Testis (tissue), 2 donors: Measurements from ENCODE around the gene UNC119.

ENCODE experiments used
- POLR2A ChIP-seq: fragments of 450-650 bp; IDR thresholded peaks from one replicate; pipeline ENCODE4 v1.6.1; 2017; ENCODE audit warnings: antibody characterized with exemption, mild to moderate bottlenecking, moderate library complexity
- TF ChIP-seq, protein P1 (sequence below), 3 experiments: fragments of 450-650 bp in 2 of 3; fragments of 200-600 bp in 1 of 3; sonication (generic) in 1 of 3; IDR thresholded peaks; one replicate each; pipeline ENCODE4 v1.5.1; 2016 to 2019; ENCODE audit warnings: antibody characterized with exemption in 3 of 3, mild to moderate bottlenecking in 2 of 3, moderate library complexity in 1 of 3

DNA sequence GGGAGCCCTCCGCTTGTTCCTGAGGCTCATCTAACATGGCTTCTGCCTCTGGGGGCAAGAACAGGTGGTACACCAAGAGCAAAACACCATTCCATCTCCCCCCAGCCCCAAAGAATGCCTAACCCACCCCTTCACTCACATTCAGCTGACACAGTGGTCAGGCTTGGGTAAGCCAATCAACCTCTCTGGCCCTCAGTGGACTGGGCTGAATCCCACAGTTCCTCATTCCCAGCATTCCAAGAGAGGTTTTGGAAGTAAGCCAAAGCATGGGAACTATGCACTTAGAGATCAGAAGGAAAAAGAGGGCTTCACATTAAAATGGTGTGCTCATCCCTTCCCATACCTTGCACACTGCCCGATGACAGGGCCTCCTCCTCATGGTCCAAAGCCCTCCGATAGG is 11.1 kb upstream of the UNC119 start:
- TF ChIP-seq, protein P1, sequence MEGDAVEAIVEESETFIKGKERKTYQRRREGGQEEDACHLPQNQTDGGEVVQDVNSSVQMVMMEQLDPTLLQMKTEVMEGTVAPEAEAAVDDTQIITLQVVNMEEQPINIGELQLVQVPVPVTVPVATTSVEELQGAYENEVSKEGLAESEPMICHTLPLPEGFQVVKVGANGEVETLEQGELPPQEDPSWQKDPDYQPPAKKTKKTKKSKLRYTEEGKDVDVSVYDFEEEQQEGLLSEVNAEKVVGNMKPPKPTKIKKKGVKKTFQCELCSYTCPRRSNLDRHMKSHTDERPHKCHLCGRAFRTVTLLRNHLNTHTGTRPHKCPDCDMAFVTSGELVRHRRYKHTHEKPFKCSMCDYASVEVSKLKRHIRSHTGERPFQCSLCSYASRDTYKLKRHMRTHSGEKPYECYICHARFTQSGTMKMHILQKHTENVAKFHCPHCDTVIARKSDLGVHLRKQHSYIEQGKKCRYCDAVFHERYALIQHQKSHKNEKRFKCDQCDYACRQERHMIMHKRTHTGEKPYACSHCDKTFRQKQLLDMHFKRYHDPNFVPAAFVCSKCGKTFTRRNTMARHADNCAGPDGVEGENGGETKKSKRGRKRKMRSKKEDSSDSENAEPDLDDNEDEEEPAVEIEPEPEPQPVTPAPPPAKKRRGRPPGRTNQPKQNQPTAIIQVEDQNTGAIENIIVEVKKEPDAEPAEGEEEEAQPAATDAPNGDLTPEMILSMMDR (IDR thresholded peaks at IDR 0.05), result no peak
- TF ChIP-seq POLR2A, result no peak
